GM21529 (cell line): Measurements from ENCODE around the gene RXFP2.

Source experiments
- ATAC-seq: cut with Tn5 transposase; IDR thresholded peaks from one replicate; pipeline ENCODE4 v1.9.1; 2021; ENCODE audit not compliant: unreplicated experiment

The RXFP2 gene, protein sequence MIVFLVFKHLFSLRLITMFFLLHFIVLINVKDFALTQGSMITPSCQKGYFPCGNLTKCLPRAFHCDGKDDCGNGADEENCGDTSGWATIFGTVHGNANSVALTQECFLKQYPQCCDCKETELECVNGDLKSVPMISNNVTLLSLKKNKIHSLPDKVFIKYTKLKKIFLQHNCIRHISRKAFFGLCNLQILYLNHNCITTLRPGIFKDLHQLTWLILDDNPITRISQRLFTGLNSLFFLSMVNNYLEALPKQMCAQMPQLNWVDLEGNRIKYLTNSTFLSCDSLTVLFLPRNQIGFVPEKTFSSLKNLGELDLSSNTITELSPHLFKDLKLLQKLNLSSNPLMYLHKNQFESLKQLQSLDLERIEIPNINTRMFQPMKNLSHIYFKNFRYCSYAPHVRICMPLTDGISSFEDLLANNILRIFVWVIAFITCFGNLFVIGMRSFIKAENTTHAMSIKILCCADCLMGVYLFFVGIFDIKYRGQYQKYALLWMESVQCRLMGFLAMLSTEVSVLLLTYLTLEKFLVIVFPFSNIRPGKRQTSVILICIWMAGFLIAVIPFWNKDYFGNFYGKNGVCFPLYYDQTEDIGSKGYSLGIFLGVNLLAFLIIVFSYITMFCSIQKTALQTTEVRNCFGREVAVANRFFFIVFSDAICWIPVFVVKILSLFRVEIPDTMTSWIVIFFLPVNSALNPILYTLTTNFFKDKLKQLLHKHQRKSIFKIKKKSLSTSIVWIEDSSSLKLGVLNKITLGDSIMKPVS

DNA sequence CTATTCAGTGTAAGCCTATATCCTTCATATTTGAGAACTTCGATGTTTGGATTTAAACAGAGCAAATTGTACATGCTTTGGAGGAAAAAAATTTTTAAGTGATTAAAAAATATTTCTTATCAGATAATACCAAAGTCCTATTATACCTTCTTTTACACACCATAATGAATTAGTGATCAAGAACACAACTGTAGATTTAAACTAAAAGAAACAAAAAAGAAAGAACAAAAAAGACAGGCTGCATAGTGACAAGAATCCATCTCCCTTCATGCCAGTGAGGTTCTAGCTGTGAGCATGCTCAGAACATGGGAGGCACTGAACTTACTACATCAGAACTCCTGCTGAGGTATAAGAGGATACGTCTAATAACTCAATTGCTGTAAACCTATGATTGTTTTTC is at the start of gene RXFP2:
RXFP2 (plus strand) TSS at position 301 of the 400 bp plus-strand sequence; CDS start at position 388, 87 bp downstream.
- no peak for ATAC-seq

DNA sequence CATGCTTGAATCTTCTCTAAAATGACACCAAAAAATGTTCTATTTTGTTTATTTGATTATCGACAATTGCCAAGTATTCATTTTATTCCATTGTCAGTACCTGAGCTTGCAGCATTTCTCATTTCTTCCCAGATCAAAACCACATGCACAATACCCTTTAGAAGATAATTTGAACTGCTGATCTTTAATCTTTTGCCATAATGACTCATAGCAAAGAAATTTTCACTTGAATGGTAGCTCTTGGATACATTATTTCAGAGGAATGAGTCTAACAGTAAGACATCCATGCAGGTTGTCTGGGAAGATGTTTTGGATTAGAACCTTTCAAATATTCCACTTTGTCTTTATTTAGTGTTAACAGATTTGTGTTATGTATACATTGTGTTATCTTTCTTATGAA is 42.0 kb upstream of the RXFP2 start:
- ATAC-seq: no peak

GRCh38 chr13:31699650-31700049 is 39.7 kb upstream of the RXFP2 start:
- ATAC-seq: no peak

GRCh38 chr13:31703780-31704179 is 35.5 kb upstream of the RXFP2 start:
- no peak for ATAC-seq

GRCh38 chr13:31706105-31706504 is 33.2 kb upstream of the RXFP2 start:
- no peak for ATAC-seq

GRCh38 chr13:31717583-31717982 is 21.7 kb upstream of the RXFP2 start:
- ATAC-seq: no peak

DNA sequence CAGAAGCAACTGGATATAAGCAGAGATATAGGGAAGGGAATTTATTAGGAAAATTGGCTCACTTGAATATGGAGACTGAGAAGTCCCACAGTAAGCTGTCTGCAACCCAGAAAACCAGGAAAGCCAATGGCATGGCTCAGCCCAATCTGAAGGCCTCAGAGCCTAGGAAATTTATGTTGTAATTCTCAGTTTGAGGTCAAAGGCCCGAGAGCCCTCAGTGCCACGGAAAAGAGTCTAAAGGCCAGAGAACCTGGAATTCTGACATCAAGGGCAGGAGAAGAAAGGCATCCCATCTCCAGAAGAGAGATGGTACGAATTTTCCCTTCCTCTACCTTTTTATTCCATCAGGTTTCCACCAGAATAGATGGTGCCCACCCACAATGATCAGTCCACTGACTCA is 20.1 kb upstream of the RXFP2 start:
- no peak for ATAC-seq

GRCh38 chr13:31722673-31723072 is 16.7 kb upstream of the RXFP2 start:
- ATAC-seq: no peak

DNA sequence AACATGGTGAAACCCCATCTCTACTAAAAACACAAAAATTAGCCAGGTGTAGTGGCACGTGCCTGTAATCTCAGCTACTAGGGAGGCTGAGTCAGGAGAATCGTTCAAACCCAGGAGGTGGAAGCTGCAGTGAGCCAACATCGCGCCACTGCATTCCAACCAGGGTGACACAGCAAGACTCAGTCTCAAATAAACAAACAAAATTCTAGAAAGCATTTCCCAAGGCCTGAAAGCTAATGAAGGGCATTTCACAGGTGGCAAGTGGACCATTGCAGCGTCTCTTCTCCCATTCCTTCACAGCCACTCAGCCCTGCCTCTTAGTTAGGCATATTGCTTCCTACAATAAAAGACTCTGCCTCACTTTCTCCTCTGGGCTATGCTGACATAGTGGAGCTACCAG is 13.5 kb upstream of the RXFP2 start:
- ATAC-seq: no peak

DNA sequence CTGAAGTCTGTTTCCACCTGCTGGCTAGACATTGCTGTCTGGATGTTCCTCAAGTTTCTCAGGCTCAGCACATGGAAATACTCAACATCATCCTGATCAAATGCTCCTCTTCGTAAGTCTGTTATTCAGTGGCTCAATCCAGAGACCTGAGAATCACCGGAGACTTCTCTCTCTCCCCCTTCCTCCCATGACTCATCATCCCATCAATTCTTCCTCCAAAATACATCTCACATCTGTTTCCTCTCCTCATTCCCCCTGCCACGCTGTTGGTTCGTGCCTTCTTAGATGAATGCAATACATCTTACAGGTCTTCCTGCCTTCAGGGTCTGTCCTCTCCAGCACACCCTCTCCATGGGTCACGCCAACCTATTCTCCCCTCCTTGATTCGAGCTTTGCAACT is 7.4 kb upstream of the RXFP2 start:
- no peak for ATAC-seq

DNA sequence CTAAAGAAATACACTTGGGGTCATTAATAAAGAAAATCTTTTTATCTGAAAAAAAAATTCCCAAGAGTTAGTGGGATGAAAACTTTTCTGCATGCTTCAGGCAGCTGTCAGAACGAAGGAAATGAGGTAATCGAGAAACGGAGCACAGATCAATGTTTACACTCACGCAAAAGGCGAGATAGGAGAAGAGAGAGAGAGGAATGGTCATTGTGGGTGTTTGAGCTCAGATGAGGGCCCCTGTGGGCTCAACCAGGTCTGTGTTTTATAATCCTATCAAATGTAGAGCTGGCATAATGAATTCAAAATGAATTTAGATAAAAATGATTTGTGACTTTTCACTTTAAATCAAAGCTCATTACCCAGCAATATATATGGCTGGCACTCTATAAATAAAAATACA is 6.3 kb upstream of the RXFP2 start:
- no peak for ATAC-seq

DNA sequence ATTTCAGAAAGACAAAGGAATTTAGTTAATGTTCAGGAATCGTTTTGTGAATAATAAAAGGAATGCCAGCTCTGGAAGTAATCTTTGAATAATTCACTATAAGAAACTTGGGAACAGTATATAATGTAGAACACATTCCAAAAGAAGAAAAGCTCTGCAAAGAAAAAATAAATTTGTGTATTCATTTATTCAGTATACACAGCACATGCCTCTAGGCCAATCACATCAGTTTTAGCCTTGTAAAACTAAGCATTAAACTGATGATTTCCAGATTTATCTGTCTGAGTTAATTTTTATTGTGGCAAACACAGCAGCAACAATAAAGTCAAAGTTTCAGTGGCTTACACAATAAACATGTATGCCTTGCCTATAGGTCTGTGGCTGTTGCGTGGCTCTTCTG is 5.7 kb upstream of the RXFP2 start:
- no peak for ATAC-seq

DNA sequence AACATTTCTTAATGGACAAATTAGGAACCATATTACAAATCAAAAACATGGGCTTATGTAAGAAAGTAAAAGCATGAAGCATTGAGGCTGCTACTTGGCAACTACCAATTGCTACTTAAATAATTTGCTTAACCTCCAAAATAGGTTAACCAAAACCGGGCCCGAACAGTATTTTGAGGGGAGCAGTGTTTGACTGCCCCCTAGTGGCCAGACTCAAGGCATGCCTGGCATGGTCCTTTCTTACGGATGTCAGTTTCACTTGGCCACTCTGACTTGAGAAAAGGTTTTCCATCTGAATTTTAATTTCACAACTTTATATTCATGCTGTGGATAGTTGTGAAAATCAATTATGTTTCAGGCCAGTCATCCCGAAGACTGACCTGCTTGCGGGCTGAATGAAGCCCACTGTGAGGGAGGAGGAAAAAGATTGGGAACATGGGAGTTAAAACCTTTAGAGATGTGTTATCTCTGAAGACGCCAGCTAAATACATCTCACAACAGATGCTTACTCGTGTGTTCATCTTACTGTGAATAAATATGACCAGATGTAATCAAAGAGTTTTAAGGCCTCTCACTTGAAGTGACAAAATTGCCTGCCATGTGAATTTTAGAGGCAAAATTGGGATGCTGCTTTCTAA is 2.9 kb downstream of the RXFP2 start:
- ATAC-seq: peak; percentile 85

- no peak for ATAC-seq
Observed at GRCh38 chr13:31747291-31747690, 8.0 kb downstream of the RXFP2 start.

DNA sequence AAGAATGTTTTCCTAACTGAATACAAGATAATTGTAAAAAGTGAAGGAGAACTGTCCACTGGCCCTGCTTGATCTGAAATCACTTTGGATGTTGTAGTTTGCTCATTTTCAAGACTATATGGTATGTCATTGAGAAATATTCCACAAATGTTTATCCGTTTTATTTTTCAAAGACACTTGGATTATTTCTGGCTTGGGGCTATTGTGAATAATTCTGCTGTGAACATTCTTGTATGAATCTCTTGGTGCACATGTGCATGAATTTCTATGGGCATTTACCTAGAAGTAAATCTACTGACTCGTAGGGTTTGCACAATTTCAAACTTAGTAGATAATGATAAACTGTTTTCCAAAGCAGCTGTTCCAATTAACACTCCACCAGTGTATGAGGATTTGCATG is 8.6 kb downstream of the RXFP2 start:
- no peak for ATAC-seq

- ATAC-seq: no peak
Observed at GRCh38 chr13:31749929-31750328, 10.6 kb downstream of the RXFP2 start.

GRCh38 chr13:31755211-31755610 is 15.9 kb downstream of the RXFP2 start:
- no peak for ATAC-seq

GRCh38 chr13:31755803-31756212 is 16.5 kb downstream of the RXFP2 start:
- ATAC-seq: no peak

DNA sequence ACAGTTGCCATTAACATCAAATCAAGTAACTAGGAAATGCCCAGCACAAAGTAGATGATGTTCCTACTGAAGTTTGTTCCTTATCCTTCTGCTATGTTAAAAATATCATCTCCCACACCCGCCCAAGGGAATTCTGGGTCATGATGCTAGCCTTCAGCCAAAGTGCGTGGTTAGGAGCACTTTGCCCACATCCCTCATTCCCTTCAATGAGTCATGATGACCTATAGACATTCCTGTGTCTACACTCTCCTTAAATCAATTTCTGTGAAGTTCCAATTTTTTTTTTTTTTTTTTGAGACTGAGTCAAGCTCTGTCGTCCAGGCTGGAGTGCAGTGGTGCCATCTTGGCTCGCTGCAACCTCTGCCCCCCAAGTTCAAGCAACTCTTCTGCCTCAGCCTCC is 17.0 kb downstream of the RXFP2 start:
- ATAC-seq: no peak

DNA sequence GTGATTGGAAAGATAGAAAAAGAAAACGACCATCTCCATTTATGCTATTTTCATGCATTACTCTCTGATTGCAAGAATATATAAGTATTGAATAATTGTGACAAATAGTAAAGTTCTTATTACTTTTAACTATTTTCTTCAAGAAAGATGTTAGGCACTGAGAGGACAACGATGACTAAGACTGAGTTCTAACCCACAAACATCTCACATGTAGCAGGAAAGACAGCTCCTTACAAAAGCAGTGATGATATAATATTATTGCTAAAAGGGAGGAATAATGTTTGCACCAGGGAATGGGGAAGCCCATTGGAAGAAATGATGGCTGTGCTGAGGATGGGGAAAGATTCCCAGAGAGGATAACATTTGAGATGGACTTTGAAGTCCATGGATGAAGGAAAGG is 22.6 kb downstream of the RXFP2 start:
- no peak for ATAC-seq

DNA sequence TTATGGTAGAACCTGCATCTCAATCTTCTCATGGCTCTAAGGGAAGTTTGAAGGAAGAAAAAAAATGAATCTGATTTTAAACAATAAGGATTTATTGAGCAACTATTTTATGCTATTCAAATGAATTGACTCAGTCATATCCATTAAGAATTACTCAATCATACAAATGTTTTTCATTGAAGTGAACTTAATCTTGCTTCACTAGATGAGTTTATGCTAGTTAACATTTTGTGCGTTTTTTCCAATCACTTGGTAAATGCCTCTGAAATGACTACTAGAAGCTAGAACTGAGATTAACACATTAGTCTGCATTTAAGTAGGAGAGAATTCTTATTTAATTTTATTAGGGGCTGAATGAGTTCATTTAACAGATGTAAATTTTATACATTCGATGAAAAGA is 25.2 kb downstream of the RXFP2 start:
- no peak for ATAC-seq
